CD4-positive, alpha-beta T cell treated with Interleukin-15 for 1 hour (primary cell): ENCODE results near the gene NT5E.

ENCODE experiments used
- DNase-seq: peaks from one replicate; pipeline ENCODE4 v3.0.0-alpha.2; 2020

The NT5E gene

DNA sequence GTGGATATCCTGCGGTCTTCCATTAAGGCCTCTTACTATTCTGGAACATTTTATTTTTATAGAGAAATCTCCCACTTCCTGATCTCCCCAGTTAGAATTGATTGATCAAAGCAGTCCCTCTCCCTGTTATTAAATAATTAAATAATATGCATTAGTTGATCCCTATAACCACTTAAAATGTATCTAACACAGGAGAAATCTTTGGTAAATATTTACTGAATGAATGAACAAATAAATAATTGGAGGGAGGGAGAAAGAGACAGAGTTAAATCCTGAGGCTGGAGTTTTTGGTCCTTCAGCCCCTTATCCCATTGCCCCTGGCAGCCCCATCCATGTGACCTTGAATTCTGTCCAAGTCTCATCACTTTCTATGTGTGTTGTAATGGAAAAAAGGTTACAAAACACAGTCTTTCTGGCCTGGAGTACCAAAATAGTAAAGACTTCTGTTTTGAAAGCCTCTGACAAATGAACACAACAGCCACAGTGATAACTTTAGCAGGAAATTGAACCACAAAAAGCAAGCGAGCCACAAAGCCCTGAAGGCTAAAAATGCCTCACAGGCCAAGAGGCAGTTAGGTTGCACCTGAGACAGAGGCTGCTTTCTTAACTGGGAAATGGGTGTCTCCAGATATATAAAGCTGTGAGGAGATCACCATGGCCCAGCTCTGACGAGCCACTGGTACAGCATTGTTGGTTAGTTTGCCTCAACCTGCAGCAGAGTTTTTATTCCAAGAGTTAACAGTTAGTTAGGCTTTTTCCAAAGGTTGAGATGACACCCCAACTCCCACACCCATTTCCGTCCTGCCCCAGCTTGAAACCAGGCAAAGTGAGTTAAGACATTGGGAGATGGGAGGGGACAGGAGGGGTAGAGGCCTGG lies 11.3 kb downstream of the NT5E start:
- peak; percentile 25 for DNase-seq

- DNase-seq = no peak
Observed at GRCh38 chr6:85461798-85462170, 11.9 kb downstream of the NT5E start.

GRCh38 chr6:85462673-85463072 lies 12.8 kb downstream of the NT5E start:
- DNase-seq = no peak

DNA sequence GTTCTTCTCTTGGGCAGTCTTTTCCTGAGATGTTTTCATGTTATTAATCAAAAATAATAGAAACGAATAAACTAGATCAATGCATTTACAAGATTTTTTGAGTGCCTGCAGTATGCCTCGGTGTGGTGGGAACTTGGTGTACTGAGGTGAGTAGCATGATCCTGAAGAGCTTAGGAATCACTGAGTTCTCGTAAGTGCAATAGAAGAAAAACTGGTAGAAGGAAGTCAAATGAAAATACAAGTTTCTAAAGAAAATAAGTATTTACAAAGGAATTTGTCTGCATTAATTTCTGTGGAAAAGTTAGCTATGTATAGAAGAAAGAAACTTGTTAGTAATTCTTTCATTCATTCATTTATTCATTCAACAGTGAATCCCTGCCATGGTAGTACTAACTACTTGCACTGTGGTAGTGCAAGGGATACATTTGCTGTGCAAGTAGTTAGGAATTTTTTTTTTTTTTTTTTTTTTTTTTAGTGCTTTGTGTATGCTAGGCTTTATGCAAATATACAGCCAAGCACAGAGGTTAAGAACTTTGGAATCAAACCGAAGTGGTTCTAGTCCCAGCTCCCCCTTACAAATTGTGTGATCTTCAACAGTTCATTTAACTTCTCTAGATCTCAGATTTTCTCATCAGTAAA lies 13.9 kb downstream of the NT5E start:
- DNase-seq = no peak

DNA sequence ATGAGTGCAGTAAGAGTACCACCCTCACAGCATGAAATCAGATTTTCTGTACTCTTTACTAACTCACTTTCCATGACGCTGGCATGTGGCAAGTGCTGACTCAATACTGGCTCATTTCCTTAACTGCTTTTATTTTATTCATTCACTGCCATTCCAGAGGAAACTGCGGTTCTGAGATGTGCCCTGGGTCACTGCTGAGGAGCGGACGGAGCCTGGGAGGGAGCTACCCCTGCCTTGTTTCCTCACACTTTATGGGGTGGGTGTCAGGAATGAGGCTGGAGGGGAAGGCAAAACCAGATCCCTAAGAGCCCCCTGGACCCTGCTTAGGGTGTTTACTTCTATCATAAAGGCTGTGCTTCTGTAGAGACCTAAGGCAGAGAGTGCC lies 14.4 kb downstream of the NT5E start:
- DNase-seq = no peak

DNA sequence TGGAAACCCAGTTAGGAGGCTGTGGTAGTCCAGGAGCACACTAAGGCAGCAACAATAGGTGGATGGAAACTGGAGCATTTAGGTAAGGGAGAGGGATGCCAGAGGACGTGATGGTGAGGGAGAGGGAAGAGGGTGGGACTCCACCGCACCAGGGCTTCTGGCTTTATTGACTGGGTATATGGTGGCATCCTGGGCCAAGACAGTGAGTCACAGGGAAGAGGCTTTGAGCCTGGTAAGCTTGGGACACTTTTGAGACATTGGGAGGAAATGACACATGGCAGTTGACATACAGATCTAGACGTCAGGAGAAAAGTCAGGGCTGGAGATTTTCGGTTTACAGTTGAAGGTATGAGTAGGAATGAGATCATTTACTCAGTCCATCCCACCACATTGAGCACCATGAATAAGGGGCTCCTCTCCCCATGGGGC lies 14.9 kb downstream of the NT5E start:
- no peak for DNase-seq

GRCh38 chr6:85465762-85466161 lies 15.9 kb downstream of the NT5E start:
- DNase-seq = no peak

- DNase-seq = no peak
Observed at GRCh38 chr6:85468326-85468725, 18.4 kb downstream of the NT5E start.

DNA sequence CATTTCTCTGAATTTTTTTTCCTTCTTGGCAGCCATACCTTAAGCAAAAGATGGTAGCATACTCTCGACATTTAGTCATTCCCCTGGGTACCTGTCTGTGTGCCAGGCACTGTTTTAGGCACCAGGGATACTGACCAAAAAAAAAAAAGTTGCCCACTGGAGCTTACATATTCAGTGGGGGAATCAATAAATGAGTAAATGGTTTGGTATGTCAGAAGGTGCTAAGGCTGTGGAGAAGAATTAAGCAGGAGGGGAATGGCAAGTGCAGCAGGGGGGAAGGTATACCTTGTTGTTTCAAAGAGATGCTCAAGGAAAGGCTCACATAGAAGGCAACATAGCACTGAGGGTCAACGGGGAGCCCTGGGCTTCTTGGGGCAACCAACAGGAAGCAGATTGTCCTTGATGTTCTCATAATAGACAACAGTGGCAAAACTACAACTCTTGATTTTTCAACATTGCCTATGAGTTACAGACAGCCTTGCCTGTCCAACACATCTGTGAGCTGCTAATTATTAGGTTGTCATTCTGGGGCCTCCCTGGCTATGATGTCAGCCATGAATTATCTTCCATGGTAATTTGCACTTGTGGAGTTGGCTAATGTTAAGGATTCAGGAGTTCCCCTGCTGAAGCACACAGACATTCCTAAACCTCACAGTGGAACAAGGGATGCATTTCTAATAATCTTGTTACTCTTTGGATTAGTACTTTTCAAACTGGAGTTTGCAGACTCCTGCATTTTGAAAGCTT lies 19.6 kb downstream of the NT5E start:
- DNase-seq = no peak

- no peak for DNase-seq
Observed at GRCh38 chr6:85470023-85470410, 20.1 kb downstream of the NT5E start.

DNA sequence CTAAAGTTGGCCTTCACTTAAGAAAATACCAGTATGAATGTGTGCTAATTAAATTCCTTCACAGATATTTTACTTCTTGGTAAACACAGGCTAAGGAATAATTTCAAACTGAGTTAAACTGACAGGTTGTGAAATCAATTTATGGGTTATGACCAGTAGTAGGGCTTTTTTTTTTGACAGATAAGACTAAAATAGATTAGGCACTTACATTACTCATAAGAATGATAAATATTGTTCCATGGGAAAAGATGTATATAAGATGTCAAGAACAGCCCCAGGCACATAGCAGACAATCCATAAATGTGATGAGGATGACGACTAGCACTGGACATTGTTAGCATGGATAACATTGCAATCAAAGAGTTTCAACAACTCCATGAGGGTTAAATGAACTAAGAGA lies 22.9 kb downstream of the NT5E start:
- no peak for DNase-seq

- no peak for DNase-seq
Observed at GRCh38 chr6:85473748-85474147, 23.9 kb downstream of the NT5E start.

- DNase-seq = no peak
Observed at GRCh38 chr6:85476532-85476931, 26.6 kb downstream of the NT5E start.

DNA sequence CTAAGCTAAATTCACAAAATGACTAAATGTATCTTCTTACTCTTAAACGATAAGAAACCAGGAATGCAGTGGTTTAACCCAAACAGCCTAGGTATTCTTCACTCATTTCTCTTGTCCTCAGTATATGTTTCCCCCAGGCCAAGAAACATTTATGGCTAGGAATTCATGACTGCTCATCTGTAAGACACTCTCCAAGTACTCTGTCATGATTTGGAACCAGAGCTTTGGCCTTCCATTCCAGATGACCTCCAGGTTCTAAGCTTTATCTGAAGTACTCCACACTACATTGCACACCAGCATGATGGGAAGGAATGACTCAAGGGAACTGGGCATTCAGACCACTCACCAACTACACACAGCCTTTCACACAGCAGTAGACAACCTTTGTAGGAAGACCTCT lies 29.3 kb downstream of the NT5E start:
- no peak for DNase-seq

GRCh38 chr6:85482206-85482904 lies 32.5 kb downstream of the NT5E start:
- DNase-seq = no peak

GRCh38 chr6:85482905-85483700 lies 33.2 kb downstream of the NT5E start:
- peak; percentile 67 for DNase-seq

DNA sequence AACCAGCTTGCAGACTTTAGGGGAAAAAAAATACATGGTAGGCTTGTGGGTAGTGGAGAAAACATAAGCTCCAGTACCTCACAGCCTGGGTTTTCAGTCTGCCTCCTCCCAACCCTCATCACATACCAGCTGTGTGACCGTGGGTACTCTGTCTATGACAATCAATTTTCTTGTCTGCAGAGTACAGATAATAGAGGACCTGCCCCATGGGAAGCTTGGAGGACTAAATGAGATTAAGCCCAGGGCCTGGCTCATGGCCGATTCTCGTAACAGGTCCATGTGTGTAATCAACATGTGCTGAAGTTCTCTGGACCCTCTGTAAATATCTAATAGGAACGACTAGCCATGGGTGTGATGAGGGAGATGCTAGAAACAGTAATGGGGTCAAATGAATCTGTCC lies 34.0 kb downstream of the NT5E start:
- DNase-seq = no peak

- no peak for DNase-seq
Observed at GRCh38 chr6:85484948-85485347, 35.1 kb downstream of the NT5E start.

GRCh38 chr6:85490516-85491248 lies 40.8 kb downstream of the NT5E start:
- DNase-seq = no peak

- no peak for DNase-seq
Observed at GRCh38 chr6:85493389-85493788, 43.5 kb downstream of the NT5E start.
